DMS53 treated with DMSO at 0.1 percent for 48 hours (cell line): ENCODE results near the gene TYMS.

ENCODE experiments used
- DNase-seq: peaks from one replicate; lab custom pipeline; 2025; ENCODE audit not compliant: unreplicated experiment; lab: John Stamatoyannopoulos, UW

Gene TYMS

DNA sequence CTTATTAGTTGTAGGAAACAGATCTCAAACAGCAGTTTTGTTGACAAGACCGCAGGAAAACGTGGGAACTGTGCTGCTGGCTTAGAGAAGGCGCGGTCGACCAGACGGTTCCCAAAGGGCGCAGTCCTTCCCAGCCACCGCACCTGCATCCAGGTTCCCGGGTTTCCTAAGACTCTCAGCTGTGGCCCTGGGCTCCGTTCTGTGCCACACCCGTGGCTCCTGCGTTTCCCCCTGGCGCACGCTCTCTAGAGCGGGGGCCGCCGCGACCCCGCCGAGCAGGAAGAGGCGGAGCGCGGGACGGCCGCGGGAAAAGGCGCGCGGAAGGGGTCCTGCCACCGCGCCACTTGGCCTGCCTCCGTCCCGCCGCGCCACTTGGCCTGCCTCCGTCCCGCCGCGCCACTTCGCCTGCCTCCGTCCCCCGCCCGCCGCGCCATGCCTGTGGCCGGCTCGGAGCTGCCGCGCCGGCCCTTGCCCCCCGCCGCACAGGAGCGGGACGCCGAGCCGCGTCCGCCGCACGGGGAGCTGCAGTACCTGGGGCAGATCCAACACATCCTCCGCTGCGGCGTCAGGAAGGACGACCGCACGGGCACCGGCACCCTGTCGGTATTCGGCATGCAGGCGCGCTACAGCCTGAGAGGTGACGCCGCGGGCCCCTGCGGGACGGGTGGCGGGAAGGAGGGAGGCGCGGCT is at the start of gene TYMS:
TSS of gene TYMS (plus strand) at position 343 of the 690 bp plus-strand sequence. CDS start at position 433, 90 bp downstream.
- DNase-seq: peak; percentile 80

DNA sequence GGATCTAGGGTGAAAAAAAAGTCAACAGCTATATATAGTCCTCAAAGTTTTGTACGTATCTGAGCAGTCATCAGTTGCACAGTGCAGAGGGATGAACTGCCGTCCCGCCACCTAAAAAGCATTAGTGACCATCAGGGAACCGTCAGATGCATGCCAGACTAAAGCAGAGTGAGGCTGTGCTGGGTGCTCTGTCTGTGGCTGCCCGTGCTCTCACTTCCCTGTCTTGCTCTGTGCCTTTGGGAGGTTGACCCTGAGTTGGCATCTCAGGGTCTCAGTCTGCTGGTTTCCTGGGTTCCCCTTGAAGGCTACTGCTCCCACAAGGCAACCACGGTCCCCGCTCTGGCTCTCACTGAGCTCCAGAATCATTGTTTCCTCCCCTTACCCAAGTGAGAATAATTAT is 49.5 kb upstream of the TYMS start:
- no peak for DNase-seq

GRCh38 chr18:610214-610928 is 47.1 kb upstream of the TYMS start:
- DNase-seq: no peak

- DNase-seq: no peak
Measured at GRCh38 chr18:612156-612555, 45.3 kb upstream of the TYMS start.

- DNase-seq: no peak
Measured at GRCh38 chr18:614193-614592, 43.3 kb upstream of the TYMS start.

GRCh38 chr18:615092-615521 is 42.3 kb upstream of the TYMS start:
- no peak for DNase-seq

DNA sequence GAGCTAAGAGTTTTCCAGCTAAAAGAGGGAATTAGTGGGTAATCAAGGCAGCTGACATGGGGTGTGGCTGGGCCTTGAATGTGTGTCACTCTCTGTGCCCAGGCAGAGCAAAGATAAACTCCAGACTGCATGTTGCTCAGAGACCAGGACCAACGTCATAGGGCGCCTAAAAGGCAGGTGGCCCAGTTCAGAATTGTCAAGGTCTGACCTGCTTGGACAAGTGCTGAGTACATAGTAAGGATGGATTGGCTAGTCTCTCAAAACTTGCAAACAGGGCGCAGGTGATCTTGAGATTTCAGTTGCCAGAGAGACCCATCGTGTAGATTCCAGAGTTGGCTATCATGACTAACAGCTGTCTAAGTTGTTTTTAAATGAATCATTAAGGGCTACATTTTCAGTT is 41.7 kb upstream of the TYMS start:
- no peak for DNase-seq

DNA sequence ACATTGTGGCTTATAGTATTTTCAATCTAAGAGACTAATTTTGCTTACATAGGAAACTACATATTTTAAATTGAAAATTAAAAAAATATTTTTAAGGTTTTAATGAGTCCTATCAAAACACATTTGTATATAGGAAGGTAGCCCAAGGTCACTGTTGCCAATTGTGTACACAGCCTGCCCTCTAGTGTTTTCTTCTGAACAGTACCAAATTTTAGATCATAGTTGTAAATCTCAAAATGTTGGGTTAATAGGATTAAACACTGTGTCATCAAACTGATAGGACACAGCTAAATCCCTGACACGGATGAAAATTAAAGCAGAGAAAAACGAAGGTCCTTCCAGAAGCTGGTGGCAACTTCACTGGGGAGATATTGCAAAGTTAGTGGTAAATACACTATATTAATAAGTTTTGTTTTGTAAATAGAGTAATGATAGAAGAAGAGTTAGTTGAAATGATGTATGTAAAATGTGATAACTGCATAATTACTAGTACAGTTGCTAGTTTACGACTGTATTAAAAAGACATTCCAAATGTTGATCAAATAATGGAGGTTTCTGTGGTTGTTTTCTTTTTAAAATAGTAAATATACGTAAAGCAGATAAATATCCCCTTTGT is 41.0 kb upstream of the TYMS start:
- DNase-seq: peak; percentile 62

GRCh38 chr18:617970-618504 is 39.4 kb upstream of the TYMS start:
- no peak for DNase-seq

DNA sequence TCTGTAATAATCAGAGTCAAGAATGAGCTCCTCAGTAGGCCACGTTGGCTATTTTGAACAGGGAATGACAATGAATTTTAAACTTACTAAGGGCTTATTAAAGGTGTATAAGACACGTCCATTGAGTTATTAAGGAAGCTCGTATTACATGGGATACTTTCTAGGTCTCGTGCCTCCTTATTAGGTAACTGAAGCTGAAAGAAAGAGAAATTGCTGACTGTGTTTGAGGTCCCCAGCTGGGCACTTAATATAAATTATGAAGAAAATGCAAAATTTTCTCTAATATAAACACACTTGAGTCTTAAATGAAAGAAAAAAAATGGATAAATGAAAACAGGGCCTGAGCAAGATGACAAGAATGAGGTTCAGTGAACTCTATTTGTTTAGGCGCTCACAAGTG is 38.8 kb upstream of the TYMS start:
- no peak for DNase-seq

DNA sequence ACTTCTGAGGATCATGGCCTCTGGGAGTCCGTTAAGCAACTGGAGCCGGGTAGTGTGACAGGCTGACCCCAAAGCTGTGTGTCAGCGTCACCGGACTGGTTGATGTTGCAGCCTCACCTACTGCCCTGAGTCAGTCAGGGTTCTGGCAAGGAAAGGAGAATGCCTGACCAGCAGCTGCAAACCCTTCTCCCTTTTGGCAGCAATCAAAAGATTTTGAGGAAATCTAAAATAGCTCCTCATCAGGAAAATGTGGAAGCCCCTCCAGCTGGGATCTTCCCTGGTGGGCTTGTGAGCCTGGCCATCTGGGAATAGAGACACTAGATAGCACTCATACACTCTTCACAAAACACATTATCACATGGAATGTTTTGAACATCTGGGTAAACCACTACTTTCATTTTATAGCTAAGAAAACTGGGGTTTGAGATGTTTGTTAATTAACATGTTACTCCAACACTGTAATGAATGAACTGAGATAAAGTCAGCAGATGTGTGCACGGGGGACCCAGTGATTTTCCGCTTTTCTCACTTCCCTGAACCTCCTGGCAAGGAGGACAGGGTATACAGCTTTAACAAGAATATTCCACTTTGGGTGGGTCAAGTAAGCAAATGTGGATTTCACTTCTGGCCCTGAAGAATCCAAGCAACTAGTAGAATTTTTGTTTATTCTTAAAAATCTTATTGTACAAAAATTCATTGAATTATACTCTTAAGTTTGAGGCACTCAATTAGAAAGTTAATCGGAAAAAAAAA is 36.0 kb upstream of the TYMS start:
- DNase-seq: no peak

GRCh38 chr18:622289-622688 is 35.2 kb upstream of the TYMS start:
- no peak for DNase-seq

DNA sequence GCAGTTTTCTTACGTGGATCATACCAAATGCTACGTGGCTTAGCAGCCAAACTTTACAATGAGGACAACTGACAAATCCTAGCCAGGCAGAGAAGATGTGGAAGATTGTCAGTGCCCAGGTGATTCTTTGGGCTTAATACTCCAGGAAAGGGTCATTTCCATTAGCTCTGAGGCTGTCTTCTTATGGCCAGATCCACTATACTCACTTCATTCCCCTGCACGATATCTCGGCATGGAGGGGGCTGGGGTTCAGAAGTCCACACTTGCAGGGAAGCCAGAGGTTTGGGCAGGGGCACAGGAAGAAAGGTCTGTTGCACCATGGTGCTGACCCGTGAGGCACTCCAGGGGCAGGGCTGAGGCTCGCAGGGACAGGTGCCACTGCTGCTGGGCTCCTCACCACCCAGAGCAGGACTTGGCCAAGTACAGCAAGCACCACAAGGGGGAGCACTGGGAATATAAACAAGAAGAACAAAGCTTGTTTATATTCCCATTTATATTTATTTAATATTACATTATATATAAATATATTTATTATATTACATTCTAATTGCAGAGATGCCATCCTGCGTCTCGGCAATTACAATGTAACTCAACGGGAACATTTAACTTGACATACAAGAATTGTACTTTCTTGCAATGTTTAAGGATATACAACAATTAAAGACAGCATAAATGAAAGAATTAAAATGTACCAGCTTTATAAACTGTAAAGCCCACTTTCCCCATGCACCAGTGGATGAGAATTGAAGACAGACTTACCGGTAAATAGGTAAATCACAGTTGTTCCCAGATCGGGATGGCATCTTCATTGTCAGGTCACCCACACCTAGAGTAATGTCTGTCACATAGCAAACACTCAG is 33.5 kb upstream of the TYMS start:
- DNase-seq: peak; percentile 87

DNA sequence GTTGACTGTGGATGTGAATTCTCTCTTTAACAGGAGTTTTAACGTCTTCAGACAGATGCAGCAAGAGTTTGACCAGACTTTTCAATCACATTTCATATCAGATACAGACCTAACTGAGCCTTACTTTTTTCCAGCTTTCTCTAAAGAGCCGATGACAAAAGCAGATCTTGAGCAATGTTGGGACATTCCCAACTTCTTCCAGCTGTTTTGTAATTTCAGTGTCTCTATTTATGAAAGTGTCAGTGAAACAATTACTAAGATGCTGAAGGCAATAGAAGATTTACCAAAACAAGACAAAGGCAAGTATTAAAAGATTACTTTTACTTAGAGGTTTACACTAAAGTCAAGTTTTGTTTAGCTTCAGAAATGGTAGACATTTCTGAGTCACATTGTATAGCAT is 30.2 kb upstream of the TYMS start:
- DNase-seq: no peak

DNA sequence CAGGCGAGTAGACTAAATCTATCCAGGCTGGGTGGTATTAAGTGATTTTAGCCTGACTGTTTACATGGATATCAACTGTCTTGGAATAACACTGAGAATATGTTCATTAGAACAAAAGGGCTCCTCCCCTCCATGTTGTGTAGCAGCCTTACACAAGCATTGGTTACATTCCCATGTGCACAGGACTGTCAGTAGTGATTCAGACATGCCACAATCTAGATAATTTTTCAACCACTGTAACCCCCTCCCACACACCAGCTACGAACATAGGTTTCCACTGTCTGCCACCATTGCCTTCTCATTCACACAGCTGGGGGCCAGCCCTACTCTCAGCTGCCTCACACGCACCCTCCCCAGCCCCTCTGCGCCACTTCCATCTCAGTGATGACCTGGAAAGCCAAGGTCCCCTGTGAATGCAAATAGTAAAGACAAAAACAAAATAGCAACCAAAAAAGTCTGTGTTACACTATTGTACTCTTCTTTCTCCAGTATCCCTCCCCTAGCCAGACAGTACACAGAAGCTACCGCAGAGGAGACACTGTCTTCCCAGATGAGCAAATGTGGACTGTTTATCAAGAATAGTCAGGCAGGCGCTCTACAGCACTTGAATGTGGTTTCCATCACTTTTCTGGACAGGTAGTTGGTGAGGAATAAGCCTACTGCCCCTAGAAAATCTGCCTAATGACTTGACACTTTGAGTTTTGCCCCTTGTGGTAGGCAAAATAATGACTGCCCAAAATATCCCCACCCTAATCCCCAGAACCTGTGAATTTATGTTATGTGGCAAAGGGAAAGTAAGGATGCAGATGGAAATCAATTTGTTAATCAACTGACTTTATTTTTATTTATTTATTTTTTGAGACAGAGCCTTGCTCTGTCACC is 27.9 kb upstream of the TYMS start:
- no peak for DNase-seq

DNA sequence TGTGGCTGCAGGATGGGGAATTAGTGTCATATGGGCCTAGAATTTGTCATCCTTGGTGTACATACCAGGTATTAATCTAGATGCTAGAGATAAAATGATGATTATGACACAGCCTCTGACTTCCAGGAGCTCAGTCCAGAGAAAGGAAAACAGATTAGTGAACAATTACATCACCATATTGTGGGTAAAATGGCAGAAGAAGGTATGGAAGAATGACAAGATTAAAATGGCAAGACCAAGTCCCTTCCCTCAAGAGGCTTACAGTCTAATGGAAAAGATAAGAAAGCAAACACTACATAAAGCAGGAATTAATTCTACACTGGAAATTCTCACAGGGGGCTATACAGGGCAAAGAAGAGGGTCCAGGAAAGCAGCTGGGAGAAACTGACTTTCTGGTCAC is 25.9 kb upstream of the TYMS start:
- no peak for DNase-seq

DNA sequence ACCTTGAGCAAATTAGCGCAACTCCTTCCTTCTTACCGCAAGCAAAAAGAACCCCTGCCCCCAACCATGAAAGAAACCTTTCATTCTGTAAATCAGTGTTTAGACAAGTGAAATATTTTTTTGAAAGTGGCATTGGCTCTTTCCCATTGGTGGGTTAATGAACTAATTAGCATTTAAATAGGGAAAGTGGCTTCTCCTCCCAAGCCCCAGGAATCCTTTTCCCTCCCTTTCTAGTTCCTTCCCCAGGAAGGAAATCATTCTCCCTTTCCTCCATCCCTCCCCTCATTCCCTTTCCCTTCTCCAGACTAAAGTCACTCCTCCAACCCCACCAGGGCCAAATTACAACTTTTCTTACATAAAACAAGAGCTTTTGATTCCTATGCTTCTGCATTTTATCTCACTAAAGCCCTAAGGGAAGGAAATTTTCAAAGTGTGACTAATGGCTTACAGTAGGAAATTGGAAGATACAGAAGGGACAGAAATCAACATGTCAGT is 22.9 kb upstream of the TYMS start:
- no peak for DNase-seq

GRCh38 chr18:635171-635570 is 22.3 kb upstream of the TYMS start:
- no peak for DNase-seq

GRCh38 chr18:641224-641623 is 16.2 kb upstream of the TYMS start:
- DNase-seq: no peak
